Esophagus squamous epithelium (tissue), 5 donors: ENCODE measurements around the gene ADAMTSL1. TPM values are rescaled to one million over a fixed set of nuclear protein-coding genes. Genes with fewer than 3 reads are reported as not detected.

ENCODE experiments used
- DNase-seq: peaks from one replicate; lab custom pipeline; 2025; lab: John Stamatoyannopoulos, UW
- H3K27ac ChIP-seq, 4 donors: fragments of 200-600 bp; sonication (generic); one replicate each; pipeline ENCODE4 v1.5.1; 2016 to 2019; ENCODE audit warnings: mild to moderate bottlenecking in 1 of 4
- H3K27me3 ChIP-seq, 4 donors: fragments of 200-600 bp; sonication (generic); 1 replicate in 3 of 4; 2 replicates in 1 of 4; pipeline versions ENCODE4 v1.5.1 to v1.6.0; 2017 to 2021; ENCODE audit warnings: antibody characterized with exemption in 1 of 4
- H3K36me3 ChIP-seq, 3 donors: fragments of 200-600 bp; sonication (generic); one replicate each; pipeline ENCODE4 v1.5.1; 2016 to 2019
- H3K4me1 ChIP-seq, 3 donors: fragments of 200-600 bp; sonication (generic); one replicate each; pipeline ENCODE4 v1.5.1; 2017 to 2019
- H3K4me3 ChIP-seq, 4 donors: fragments of 200-600 bp; sonication (generic); 1 replicate in 3 of 4; 2 replicates in 1 of 4; pipeline ENCODE4 v1.5.1; 2016 to 2019; ENCODE audit warnings: mild to moderate bottlenecking in 2 of 4, moderate library complexity in 1 of 4
- H3K9me3 ChIP-seq, 3 donors: fragments of 200-600 bp; sonication (generic); one replicate each; pipeline ENCODE4 v1.5.1; 2016 to 2019
- POLR2A ChIP-seq, 4 donors: fragments of 450-650 bp; IDR thresholded peaks; one replicate each; pipeline ENCODE4 v1.6.1; 2017; ENCODE audit warnings: antibody characterized with exemption in 4 of 4, mild to moderate bottlenecking in 4 of 4, moderate library complexity in 3 of 4
- WGBS, 2 donors: methylation state at CpG; one replicate each; pipeline ENCODE4 v1.1.5; 2018; 5-methylcytosine and 5-hydroxymethylcytosine counted together
- intact Hi-C: fragments of 100-400 bp; cut with DNase I; formaldehyde crosslinking; loops from one replicate; pipeline ENCODE4 v1.15.0; 2022
- total RNA-seq, 4 donors: library from RNA; depleted of rRNA; stranded (reverse); fragments of >200 nt; gene quantifications; one replicate each; pipeline ENCODE4 v1.1.0, GENCODE V29; 2016
- TF ChIP-seq, protein P1 (sequence below), 6 experiments: fragments of 450-650 bp in 4 of 6; fragments of 200-600 bp in 2 of 6; sonication (generic) in 2 of 6; IDR thresholded peaks; one replicate each; pipeline ENCODE4 v1.5.1; 2016 to 2019; ENCODE audit warnings: antibody characterized with exemption in 6 of 6, mild to moderate bottlenecking in 4 of 6, moderate library complexity in 4 of 6
- donor health status: DM: yes; HTN: yes; CAD: no.

The ADAMTSL1 gene, protein sequence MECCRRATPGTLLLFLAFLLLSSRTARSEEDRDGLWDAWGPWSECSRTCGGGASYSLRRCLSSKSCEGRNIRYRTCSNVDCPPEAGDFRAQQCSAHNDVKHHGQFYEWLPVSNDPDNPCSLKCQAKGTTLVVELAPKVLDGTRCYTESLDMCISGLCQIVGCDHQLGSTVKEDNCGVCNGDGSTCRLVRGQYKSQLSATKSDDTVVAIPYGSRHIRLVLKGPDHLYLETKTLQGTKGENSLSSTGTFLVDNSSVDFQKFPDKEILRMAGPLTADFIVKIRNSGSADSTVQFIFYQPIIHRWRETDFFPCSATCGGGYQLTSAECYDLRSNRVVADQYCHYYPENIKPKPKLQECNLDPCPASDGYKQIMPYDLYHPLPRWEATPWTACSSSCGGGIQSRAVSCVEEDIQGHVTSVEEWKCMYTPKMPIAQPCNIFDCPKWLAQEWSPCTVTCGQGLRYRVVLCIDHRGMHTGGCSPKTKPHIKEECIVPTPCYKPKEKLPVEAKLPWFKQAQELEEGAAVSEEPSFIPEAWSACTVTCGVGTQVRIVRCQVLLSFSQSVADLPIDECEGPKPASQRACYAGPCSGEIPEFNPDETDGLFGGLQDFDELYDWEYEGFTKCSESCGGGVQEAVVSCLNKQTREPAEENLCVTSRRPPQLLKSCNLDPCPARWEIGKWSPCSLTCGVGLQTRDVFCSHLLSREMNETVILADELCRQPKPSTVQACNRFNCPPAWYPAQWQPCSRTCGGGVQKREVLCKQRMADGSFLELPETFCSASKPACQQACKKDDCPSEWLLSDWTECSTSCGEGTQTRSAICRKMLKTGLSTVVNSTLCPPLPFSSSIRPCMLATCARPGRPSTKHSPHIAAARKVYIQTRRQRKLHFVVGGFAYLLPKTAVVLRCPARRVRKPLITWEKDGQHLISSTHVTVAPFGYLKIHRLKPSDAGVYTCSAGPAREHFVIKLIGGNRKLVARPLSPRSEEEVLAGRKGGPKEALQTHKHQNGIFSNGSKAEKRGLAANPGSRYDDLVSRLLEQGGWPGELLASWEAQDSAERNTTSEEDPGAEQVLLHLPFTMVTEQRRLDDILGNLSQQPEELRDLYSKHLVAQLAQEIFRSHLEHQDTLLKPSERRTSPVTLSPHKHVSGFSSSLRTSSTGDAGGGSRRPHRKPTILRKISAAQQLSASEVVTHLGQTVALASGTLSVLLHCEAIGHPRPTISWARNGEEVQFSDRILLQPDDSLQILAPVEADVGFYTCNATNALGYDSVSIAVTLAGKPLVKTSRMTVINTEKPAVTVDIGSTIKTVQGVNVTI (N-terminal part only)
- 10 to 100 TPM in 1 of 4 donors, 1 to 10 TPM in 2, under 1 TPM in 1; 0.80 to 23.7 (median 2.3) TPM for total RNA-seq

DNA sequence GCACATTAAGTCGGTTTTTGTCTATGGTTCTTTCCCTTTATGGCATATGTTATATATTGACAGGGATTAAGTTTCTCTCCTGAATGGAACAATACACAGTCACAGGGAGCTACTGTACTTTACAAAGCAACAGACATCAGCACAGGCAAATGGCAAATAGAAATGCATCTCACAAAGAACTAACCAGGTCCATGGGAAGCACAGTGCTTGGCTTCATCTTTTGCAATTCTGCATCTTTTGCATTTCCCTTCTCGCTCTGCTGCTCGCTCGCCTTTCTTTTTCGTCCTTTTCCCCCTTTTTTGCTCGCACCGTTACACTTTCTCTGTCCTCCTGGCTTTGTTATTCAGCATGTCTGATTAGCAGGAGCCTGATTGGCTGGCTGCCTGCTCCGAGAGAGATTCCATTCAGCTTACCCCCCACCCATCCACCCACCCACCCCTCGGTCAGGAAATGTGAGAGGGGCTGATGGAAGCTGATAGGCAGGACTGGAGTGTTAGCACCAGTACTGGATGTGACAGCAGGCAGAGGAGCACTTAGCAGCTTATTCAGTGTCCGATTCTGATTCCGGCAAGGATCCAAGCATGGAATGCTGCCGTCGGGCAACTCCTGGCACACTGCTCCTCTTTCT is at the start of gene ADAMTSL1:
TSS of gene ADAMTSL1 (plus strand) at position 502 of the 628 bp plus-strand sequence. CDS start at position 582, 80 bp downstream.
- intact Hi-C loops, result no loop called here
- no peak for DNase-seq
- Histone ChIP-seq H3K36me3 (no peaks in the 10 kb centered on the region), H3K4me1 (peaks cover 15 to 27% (median 20%) of the 10 kb centered on the region in 3 donors), H3K27me3 (no peaks in the 10 kb centered on the region), H3K9me3 (peaks cover 0 to 7% (median 5%) of the 10 kb centered on the region in 3 donors), H3K4me3 (peak within 1 kb of the TSS; percentile 11 to 62 (median 40)), H3K27ac (peak within 1 kb of the TSS; percentile 60 to 79 (median 68))
- 3 to 4% methylated on average over 12 to 13 of the region's 13 CpGs for WGBS, 2 donors
- TF ChIP-seq, protein P1, sequence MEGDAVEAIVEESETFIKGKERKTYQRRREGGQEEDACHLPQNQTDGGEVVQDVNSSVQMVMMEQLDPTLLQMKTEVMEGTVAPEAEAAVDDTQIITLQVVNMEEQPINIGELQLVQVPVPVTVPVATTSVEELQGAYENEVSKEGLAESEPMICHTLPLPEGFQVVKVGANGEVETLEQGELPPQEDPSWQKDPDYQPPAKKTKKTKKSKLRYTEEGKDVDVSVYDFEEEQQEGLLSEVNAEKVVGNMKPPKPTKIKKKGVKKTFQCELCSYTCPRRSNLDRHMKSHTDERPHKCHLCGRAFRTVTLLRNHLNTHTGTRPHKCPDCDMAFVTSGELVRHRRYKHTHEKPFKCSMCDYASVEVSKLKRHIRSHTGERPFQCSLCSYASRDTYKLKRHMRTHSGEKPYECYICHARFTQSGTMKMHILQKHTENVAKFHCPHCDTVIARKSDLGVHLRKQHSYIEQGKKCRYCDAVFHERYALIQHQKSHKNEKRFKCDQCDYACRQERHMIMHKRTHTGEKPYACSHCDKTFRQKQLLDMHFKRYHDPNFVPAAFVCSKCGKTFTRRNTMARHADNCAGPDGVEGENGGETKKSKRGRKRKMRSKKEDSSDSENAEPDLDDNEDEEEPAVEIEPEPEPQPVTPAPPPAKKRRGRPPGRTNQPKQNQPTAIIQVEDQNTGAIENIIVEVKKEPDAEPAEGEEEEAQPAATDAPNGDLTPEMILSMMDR (IDR thresholded peaks at IDR 0.05), result no peak
- TF ChIP-seq POLR2A (IDR thresholded peaks at IDR 0.05), result no peak

DNA sequence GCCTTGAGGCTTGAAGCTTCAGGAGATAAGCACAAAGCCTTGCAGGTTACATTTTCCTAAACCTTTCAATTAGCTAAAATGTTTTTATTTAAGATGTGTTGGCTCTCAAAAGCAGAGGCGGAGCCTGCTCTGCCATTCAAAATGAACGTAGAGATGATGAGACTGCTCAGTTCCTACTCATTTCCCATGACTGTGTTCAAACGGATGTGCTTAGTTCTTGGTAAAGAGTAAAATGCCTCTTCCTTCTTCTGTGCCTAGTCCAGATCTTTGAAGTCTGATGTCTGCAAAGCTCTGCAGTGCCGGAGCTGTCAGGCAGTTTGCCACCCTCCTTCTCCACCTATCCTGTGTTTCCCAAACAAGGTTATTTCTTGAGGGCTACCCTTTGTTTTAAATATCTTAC is 46.3 kb upstream of the ADAMTSL1 start:
- WGBS, 2 donors, result 37 to 39% methylated on average over 4 of the region's 4 CpGs
- Histone ChIP-seq H3K27me3 (no peaks in the 10 kb centered on the region), H3K4me3 (no peak overlapping the region), H3K36me3 (no peaks in the 10 kb centered on the region), H3K9me3 (no peaks in the 10 kb centered on the region), H3K27ac (no peak overlapping the region), H3K4me1 (peaks cover 0 to 7% (median 3%) of the 10 kb centered on the region in 3 donors)
- TF ChIP-seq, protein P1 (IDR thresholded peaks at IDR 0.05), result no peak
- TF ChIP-seq POLR2A (IDR thresholded peaks at IDR 0.05), result no peak
- DNase-seq, result no peak
- intact Hi-C loops, result no loop called here

DNA sequence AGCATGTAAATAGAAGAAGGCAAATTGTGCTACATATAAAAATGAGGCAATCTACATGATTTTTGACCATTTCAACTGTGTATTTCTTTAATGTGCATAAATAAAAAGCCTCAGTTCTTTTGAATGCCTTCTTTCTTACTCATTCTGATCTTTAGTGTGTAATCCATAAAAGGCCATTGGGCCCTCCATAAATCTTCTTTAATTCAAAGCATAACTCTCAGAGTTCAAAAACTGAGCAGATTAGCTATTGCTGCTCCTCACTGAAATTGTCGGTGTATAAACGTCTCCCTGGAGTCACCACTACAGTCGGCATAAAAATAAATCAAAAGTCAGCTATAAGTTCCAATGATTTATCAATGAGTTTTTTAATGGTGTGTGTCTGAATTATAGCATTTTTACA is 45.3 kb upstream of the ADAMTSL1 start:
- Histone ChIP-seq H3K4me3 (no peak overlapping the region), H3K27ac (no peak overlapping the region), H3K36me3 (no peaks in the 10 kb centered on the region), H3K9me3 (no peaks in the 10 kb centered on the region), H3K27me3 (no peaks in the 10 kb centered on the region), H3K4me1 (peaks cover 0 to 7% (median 3%) of the 10 kb centered on the region in 3 donors)
- 69 to 79% methylated on average over 3 of the region's 3 CpGs for WGBS, 2 donors
- no peak for DNase-seq
- intact Hi-C loops, result no loop called here
- TF ChIP-seq, protein P1 (IDR thresholded peaks at IDR 0.05), result no peak
- TF ChIP-seq POLR2A (IDR thresholded peaks at IDR 0.05), result no peak

DNA sequence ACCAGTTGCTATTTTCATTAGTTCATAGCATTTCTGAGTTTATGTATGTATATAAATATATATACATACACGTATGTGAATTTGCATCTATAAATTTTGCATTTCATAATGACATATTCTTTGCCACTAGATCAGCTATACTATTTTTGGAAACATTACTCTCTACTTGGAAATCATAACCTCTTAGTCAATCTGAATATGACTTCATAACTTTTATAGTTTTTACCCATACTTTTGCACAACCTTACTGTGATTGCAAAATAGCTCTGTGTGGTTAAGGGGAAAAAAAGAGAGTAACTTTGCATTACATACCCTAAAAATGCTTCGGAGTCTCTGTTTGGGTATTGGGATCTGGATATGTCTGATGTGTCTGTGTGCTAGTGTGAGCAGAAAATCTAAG is 44.9 kb upstream of the ADAMTSL1 start:
- no peak overlapping the region for H3K4me3 ChIP-seq
- no peak for DNase-seq
- WGBS, 2 donors, result 82 to 84% methylated on average over 2 of the region's 2 CpGs
- no peaks in the 10 kb centered on the region for H3K9me3 ChIP-seq
- H3K4me1 ChIP-seq, result peaks cover 0 to 7% (median 3%) of the 10 kb centered on the region in 3 donors
- no peaks in the 10 kb centered on the region for H3K36me3 ChIP-seq
- H3K27me3 ChIP-seq, result no peaks in the 10 kb centered on the region
- TF ChIP-seq POLR2A (IDR thresholded peaks at IDR 0.05), result no peak
- TF ChIP-seq, protein P1 (IDR thresholded peaks at IDR 0.05), result no peak
- H3K27ac ChIP-seq, result no peak overlapping the region
- intact Hi-C loops, result no loop called here
